ENCODE results near the gene EXD2.
A peak's percentile ranks its signal among the peaks of the same experiment; 100 is the strongest.
"Not testable (repeated sequence)": the region's sequence is repeated elsewhere in the genome, so short reads cannot be mapped to it uniquely, and the experiment has no call there.

EXD2 gene

DNA sequence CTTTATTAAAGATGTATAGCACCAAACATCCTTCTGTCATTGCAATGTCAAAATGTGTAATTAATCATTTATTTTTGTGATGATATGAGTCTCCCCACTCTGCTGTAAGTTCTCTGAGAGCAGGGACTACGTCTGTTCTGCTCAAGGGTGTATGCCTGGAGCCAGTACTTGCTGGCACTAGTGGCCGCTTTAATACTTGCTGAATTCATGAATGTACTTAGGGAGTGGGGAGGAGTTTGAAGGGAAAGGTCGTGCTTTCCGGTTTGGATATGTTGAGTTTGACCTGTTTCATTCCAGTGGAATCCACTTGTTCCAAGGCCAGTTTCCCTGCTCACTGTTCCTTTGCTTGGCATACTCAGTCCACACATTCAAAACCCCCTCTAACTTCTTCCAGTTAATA lies 36.5 kb upstream of the EXD2 start:
- Histone ChIP-seq H3K27ac (ENCODE audit: low read length) (no peak overlapping the region), H2AFZ (ENCODE audit: low read depth, low read length) (no peak overlapping the region), H4K20me1 (ENCODE audit: insufficient read depth, low read length) (peaks cover 3% of the 10 kb centered on the region; the same call in 1 of the 2 replicates), H3K4me2 (ENCODE audit: insufficient read depth, low read length) (no peak overlapping the region), H3K9ac (ENCODE audit: low read depth, low read length) (no peak overlapping the region), H3K79me2 (ENCODE audit: insufficient read depth, low read length) (peaks cover 24% of the 10 kb centered on the region), H3K4me1 (ENCODE audit: insufficient read depth, low read length) (peaks cover 24% of the 10 kb centered on the region), H3K4me3 (ENCODE audit: low read depth in 1 of 2, low read length in 2 of 2) (no peak overlapping the region), H3K27me3 (ENCODE audit: insufficient read depth, low read length, poor library complexity) (peaks cover 35% of the 10 kb centered on the region), H3K36me3 (ENCODE audit: insufficient read depth, low read length) (no peaks in the 10 kb centered on the region; the same call in 1 of the 2 replicates), H3K9me3 (ENCODE audit: insufficient read depth, low read length, severe bottlenecking) (no peaks in the 10 kb centered on the region)
- DNase-seq (no peak), ATAC-seq (ENCODE audit: insufficient read depth, low read depth) (no peak)
- TF ChIP-seq, protein P1, sequence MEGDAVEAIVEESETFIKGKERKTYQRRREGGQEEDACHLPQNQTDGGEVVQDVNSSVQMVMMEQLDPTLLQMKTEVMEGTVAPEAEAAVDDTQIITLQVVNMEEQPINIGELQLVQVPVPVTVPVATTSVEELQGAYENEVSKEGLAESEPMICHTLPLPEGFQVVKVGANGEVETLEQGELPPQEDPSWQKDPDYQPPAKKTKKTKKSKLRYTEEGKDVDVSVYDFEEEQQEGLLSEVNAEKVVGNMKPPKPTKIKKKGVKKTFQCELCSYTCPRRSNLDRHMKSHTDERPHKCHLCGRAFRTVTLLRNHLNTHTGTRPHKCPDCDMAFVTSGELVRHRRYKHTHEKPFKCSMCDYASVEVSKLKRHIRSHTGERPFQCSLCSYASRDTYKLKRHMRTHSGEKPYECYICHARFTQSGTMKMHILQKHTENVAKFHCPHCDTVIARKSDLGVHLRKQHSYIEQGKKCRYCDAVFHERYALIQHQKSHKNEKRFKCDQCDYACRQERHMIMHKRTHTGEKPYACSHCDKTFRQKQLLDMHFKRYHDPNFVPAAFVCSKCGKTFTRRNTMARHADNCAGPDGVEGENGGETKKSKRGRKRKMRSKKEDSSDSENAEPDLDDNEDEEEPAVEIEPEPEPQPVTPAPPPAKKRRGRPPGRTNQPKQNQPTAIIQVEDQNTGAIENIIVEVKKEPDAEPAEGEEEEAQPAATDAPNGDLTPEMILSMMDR (IDR thresholded peaks at IDR 0.05; ENCODE audit: borderline replicate concordance, extremely low read depth, low read length, poor library complexity, severe bottlenecking): no peak
- peak; percentile 17 for TF ChIP-seq EZH2 (IDR thresholded peaks at IDR 0.05; ENCODE audit: borderline replicate concordance, low read depth, low read length, severe bottlenecking)

- peaks cover 39% of the 10 kb centered on the region for H3K27me3 ChIP-seq (ENCODE audit: insufficient read depth, low read length, poor library complexity)
- TF ChIP-seq, protein P1 (IDR thresholded peaks at IDR 0.05; ENCODE audit: borderline replicate concordance, extremely low read depth, low read length, poor library complexity, severe bottlenecking): no peak
- no peak for TF ChIP-seq EZH2 (IDR thresholded peaks at IDR 0.05; ENCODE audit: borderline replicate concordance, low read depth, low read length, severe bottlenecking)
- H3K4me1 ChIP-seq (ENCODE audit: insufficient read depth, low read length): peaks cover 10% of the 10 kb centered on the region
- ATAC-seq (ENCODE audit: insufficient read depth, low read depth) (no peak), DNase-seq (no peak)
- no peak overlapping the region for H3K4me3 ChIP-seq (ENCODE audit: low read depth in 1 of 2, low read length in 2 of 2)
- H2AFZ ChIP-seq (ENCODE audit: low read depth, low read length): no peak overlapping the region
- H3K27ac ChIP-seq (ENCODE audit: low read length): no peak overlapping the region
- H3K4me2 ChIP-seq (ENCODE audit: insufficient read depth, low read length): no peak overlapping the region
- no peaks in the 10 kb centered on the region for H4K20me1 ChIP-seq (ENCODE audit: insufficient read depth, low read length)
- peaks cover 9% of the 10 kb centered on the region for H3K79me2 ChIP-seq (ENCODE audit: insufficient read depth, low read length)
- no peaks in the 10 kb centered on the region; the same call in 1 of the 2 replicates for H3K36me3 ChIP-seq (ENCODE audit: insufficient read depth, low read length)
- no peak overlapping the region for H3K9ac ChIP-seq (ENCODE audit: low read depth, low read length)
- H3K9me3 ChIP-seq (ENCODE audit: insufficient read depth, low read length, severe bottlenecking): no peaks in the 10 kb centered on the region
Measured at GRCh38 chr14:69156224-69156623, 35.1 kb upstream of the EXD2 start.

DNA sequence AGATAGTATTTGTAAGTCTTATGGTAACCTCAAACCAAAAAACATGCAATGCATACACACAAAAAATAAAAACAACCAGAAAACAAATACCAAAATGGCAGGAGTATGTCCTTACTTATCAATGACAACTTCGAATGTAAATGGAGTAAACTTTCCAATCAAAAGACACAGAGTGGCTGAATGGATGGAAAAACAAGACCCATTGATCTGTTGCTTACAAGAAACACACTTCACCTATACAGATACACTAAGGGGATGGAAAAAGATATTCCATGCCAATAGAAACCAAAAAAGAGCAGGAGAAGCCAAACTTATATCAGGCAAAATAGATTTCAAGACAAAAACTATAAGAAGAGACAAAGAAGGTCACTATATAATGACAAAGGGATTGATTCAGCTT lies 29.7 kb upstream of the EXD2 start:
- no peak for ATAC-seq (ENCODE audit: insufficient read depth, low read depth)
- Histone ChIP-seq H4K20me1 (ENCODE audit: insufficient read depth, low read length) (no peaks in the 10 kb centered on the region), H3K9me3 (ENCODE audit: insufficient read depth, low read length, severe bottlenecking) (peaks cover 3% of the 10 kb centered on the region)

GRCh38 chr14:69165787-69166186 lies 25.5 kb upstream of the EXD2 start:
- H3K4me3 ChIP-seq (ENCODE audit: low read depth in 1 of 2, low read length in 2 of 2); H3K4me1 ChIP-seq (ENCODE audit: insufficient read depth, low read length); ATAC-seq (ENCODE audit: insufficient read depth, low read depth); H3K36me3 ChIP-seq (ENCODE audit: insufficient read depth, low read length); H2AFZ ChIP-seq (ENCODE audit: low read depth, low read length); H3K9me3 ChIP-seq (ENCODE audit: insufficient read depth, low read length, severe bottlenecking); H3K27me3 ChIP-seq (ENCODE audit: insufficient read depth, low read length, poor library complexity); H3K9ac ChIP-seq (ENCODE audit: low read depth, low read length); DNase-seq; H3K27ac ChIP-seq (ENCODE audit: low read length); H4K20me1 ChIP-seq (ENCODE audit: insufficient read depth, low read length); H3K79me2 ChIP-seq (ENCODE audit: insufficient read depth, low read length); H3K4me2 ChIP-seq (ENCODE audit: insufficient read depth, low read length): not testable (repeated sequence)

More for the DNA sequence above, 29.7 kb upstream of the EXD2 start:
- Histone ChIP-seq H3K27me3 (ENCODE audit: insufficient read depth, low read length, poor library complexity) (peaks cover 17% of the 10 kb centered on the region), H2AFZ (ENCODE audit: low read depth, low read length) (no peak overlapping the region), H3K4me1 (ENCODE audit: insufficient read depth, low read length) (no peaks in the 10 kb centered on the region), H3K9ac (ENCODE audit: low read depth, low read length) (no peak overlapping the region), H3K79me2 (ENCODE audit: insufficient read depth, low read length) (no peaks in the 10 kb centered on the region), H3K4me3 (ENCODE audit: low read depth in 1 of 2, low read length in 2 of 2) (no peak overlapping the region), H3K4me2 (ENCODE audit: insufficient read depth, low read length) (no peak overlapping the region), H3K27ac (ENCODE audit: low read length) (no peak overlapping the region), H3K36me3 (ENCODE audit: insufficient read depth, low read length) (no peaks in the 10 kb centered on the region)
- TF ChIP-seq, protein P1 (IDR thresholded peaks at IDR 0.05; ENCODE audit: borderline replicate concordance, extremely low read depth, low read length, poor library complexity, severe bottlenecking): no peak
- TF ChIP-seq EZH2 (IDR thresholded peaks at IDR 0.05; ENCODE audit: borderline replicate concordance, low read depth, low read length, severe bottlenecking): no peak
- DNase-seq: no peak
